ENCODE measurements around the gene EIF5.

DNA sequence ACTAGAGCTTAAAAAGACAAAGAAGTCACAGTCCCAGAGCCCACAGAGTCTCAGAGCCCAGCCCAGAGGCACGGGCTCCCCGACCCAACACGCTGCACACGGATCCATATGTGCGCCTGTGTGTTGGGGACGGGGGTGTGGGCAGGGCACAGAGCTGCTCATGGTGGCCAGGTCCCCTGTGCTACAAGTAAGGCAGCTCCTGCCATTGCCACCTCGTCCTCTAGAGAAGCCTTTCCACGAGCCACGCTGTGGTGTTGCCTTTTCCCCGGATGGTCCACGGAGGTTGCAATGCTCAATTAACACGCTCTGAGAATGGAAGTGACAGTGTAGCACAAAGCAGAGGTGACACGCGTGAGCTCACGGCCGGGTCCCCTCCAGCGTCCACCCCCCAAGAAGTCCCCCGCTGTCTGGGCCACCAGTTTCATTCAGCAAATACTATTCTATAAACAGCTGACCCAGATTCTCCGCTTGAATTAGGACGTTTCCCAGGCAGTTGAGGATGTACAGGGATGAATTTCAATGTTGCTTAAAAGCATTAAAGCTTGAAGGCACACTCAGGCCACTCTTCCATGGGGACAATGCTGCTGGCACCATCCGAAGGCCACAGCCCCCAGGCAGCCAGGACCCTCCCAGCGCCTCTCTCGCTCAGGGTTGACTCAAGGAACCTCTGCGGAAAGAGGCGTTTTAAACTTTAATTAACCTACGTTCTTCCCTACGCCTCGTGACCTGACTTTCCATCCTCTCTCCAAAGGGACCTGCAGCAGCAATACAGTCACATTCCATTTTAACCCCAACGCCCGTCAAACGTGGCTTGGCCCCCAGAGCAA lies 22.7 kb upstream of the EIF5 start:
- TF ChIP-seq, protein P1, sequence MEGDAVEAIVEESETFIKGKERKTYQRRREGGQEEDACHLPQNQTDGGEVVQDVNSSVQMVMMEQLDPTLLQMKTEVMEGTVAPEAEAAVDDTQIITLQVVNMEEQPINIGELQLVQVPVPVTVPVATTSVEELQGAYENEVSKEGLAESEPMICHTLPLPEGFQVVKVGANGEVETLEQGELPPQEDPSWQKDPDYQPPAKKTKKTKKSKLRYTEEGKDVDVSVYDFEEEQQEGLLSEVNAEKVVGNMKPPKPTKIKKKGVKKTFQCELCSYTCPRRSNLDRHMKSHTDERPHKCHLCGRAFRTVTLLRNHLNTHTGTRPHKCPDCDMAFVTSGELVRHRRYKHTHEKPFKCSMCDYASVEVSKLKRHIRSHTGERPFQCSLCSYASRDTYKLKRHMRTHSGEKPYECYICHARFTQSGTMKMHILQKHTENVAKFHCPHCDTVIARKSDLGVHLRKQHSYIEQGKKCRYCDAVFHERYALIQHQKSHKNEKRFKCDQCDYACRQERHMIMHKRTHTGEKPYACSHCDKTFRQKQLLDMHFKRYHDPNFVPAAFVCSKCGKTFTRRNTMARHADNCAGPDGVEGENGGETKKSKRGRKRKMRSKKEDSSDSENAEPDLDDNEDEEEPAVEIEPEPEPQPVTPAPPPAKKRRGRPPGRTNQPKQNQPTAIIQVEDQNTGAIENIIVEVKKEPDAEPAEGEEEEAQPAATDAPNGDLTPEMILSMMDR (IDR thresholded peaks at IDR 0.05; ENCODE audit: insufficient read depth, low read depth, low read length) = no peak
- no peak for TF ChIP-seq EZH2 (IDR thresholded peaks at IDR 0.05; ENCODE audit: insufficient read depth, low read length)

Measured in astrocyte (in vitro differentiated cells and primary cell).